Activated gamma-delta T cell (primary cell): ENCODE measurements around the gene RHOT2.
A peak's percentile ranks its signal among the peaks of the same experiment; 100 is the strongest.

Source experiments
- DNase-seq: peaks from one replicate; lab custom pipeline; 2025; lab: John Stamatoyannopoulos, UW

The RHOT2 gene

DNA sequence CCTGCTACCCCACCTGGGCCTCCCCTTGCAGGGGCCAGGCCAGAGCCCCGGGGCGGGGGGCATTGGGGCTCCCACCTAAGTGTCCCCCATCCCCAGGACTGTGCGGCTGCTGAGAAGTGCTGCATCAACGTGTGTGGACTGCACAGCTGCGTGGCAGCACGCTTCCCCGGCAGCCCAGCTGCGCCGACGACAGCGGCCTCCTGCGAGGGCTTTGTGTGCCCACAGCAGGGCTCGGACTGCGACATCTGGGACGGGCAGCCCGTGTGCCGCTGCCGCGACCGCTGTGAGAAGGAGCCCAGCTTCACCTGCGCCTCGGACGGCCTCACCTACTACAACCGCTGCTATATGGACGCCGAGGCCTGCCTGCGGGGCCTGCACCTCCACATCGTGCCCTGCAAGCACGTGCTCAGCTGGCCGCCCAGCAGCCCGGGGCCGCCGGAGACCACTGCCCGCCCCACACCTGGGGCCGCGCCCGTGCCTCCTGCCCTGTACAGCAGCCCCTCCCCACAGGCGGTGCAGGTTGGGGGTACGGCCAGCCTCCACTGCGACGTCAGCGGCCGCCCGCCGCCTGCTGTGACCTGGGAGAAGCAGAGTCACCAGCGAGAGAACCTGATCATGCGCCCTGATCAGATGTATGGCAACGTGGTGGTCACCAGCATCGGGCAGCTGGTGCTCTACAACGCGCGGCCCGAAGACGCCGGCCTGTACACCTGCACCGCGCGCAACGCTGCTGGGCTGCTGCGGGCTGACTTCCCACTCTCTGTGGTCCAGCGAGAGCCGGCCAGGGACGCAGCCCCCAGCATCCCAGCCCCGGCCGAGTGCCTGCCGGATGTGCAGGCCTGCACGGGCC is 35.2 kb upstream of the RHOT2 start:
- no peak for DNase-seq

DNA sequence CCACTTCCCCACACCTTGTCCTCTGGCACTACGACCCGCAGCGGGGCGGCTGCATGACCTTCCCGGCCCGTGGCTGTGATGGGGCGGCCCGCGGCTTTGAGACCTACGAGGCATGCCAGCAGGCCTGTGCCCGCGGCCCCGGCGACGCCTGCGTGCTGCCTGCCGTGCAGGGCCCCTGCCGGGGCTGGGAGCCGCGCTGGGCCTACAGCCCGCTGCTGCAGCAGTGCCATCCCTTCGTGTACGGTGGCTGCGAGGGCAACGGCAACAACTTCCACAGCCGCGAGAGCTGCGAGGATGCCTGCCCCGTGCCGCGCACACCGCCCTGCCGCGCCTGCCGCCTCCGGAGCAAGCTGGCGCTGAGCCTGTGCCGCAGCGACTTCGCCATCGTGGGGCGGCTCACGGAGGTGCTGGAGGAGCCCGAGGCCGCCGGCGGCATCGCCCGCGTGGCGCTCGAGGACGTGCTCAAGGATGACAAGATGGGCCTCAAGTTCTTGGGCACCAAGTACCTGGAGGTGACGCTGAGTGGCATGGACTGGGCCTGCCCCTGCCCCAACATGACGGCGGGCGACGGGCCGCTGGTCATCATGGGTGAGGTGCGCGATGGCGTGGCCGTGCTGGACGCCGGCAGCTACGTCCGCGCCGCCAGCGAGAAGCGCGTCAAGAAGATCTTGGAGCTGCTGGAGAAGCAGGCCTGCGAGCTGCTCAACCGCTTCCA is 34.4 kb upstream of the RHOT2 start:
- DNase-seq = no peak

GRCh38 chr16:634051-634670 is 33.8 kb upstream of the RHOT2 start:
- DNase-seq = no peak

DNA sequence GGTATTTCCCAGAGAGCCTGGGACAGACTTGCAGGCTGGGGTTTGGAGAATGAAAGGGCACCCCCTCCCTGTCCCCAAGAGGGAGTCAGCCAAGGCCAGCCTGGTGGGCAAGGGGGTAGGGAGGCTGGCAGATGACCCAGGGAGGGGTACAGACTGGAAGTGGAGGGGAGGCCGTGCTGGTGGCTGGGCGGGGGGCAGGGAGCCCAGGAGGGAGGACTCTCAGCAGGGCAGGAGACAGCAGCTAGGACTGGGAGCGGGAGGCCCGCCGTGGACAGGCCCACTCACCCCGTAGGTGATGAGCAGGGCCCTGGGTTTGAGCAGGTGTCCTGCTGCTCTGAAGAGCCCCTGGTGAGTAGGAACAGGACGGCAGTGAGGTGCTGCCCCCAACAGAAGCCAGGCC is 32.9 kb upstream of the RHOT2 start:
- DNase-seq = no peak

- DNase-seq = no peak
Measured at GRCh38 chr16:635573-636205, 32.2 kb upstream of the RHOT2 start.

GRCh38 chr16:636206-637080 is 31.5 kb upstream of the RHOT2 start, which contains the start of gene METTL26:
Gene METTL26, minus strand, starts transcription at chr16:636305. Its CDS starts 15 bp downstream, at chr16:636290.
- peak; percentile 83 for DNase-seq

GRCh38 chr16:637081-638018 is 30.6 kb upstream of the RHOT2 start:
- peak; percentile 85 for DNase-seq

- DNase-seq = no peak
Measured at GRCh38 chr16:638034-638543, 29.8 kb upstream of the RHOT2 start.

- no peak for DNase-seq
Measured at GRCh38 chr16:638836-639235, 29.1 kb upstream of the RHOT2 start.

DNA sequence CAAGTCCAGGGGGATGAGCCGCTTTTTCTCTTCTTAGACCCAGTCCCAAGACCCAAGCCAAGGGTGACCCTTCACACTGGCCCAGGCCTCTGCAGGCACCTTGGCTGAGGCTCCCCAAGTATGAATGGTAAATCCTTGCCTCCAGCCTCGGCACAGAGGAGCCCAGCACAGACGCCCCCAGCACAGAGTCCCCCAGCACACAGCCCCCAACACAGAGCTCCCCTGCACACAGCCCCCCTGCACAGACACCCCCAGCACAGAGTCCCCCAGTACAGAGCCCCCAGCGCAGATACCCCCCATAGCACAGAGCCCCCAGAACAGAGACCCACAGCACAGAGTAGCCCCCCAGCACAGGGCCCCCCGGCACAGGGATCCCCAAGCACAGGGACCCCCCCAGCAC is 27.3 kb upstream of the RHOT2 start:
- no peak for DNase-seq

DNA sequence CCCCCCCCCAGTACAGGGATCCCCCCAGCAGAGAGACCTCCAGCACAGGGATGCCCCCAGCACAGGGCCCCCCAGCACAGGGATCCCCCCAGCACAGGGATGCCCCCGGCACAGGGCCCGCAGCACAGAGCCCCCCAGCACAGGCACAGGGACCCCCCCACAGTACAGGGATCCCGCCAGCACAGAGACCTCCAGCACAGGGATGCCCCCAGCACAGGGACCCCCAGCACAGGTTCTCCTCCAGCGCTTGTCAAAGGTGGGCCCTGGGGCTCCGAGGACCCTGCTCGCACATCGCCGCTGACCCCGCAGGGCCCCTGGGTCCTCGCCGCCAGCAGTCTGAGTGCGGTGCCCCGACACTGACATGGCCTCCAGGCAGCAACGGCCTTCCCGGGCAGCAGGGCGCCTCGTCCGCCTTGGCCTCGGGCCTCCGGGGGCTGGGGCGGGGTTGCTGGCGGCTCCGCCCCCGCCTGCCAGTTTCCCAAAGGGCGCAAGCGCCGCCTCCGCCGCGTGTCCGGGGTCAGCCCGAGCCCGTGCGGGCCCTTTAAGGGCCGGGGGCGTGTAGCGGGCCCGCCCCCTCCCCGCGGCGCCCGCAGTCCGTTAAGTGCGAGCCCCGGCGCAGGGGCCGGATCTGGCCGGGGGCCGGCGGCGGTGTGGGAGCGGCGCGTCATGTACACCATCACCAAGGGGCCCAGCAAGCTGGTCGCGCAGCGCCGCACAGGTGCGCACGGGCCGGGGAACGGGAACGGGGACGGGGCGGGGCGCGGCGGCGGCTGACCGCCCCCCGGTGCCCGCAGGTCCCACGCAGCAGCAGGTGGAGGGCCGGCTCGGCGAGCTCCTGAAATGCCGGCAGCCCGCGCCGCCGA is 26.4 kb upstream of the RHOT2 start, which contains the start of gene MCRIP2:
MCRIP2 (plus strand) TSS at position 503 of the 863 bp plus-strand sequence; CDS start at position 667, 164 bp downstream.
- DNase-seq = peak; percentile 45

DNA sequence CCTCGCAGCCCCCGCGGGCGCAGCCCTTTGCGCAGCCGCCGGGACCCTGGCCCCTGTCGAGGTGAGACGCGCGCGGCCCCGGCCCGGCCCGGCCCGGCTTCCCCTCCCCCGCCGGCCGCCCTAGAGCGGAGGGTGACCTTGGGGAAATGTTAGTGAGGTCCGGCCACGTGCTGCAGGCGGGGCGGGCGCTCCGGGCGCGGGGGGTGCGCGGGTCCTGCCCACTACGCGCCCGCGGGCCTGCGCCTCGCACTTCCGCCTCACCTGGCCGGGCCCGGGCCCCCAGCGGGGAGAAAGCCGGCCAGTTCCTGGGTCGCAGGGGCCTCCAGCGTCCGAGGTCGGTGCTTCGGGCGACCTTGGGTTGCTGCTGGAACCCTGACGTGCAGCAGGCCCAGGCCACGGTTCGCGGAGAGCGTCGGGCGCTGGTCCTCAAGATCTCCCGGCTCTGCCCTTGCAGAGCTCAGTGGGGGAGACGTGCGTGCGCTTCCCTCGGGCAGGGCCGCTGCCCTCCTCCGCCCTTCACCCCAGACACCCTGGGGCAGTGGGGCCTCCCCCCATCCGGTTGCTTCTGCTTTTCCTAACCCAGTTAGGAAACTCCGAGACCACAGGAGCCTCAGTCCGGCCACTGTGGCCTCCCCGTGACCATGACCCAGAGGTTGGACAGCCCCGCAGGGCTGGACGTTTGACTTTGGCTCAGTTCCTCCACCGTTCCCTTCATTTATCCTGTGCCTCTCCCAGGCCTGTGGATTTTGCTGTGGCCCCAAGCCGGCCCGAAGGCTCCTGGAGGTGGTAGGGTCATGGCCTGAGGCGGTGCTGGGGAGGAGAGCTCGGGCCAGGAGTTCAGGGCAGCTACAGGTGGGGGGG is 25.5 kb upstream of the RHOT2 start:
- DNase-seq = no peak

GRCh38 chr16:643050-643368 is 24.9 kb upstream of the RHOT2 start:
- no peak for DNase-seq

DNA sequence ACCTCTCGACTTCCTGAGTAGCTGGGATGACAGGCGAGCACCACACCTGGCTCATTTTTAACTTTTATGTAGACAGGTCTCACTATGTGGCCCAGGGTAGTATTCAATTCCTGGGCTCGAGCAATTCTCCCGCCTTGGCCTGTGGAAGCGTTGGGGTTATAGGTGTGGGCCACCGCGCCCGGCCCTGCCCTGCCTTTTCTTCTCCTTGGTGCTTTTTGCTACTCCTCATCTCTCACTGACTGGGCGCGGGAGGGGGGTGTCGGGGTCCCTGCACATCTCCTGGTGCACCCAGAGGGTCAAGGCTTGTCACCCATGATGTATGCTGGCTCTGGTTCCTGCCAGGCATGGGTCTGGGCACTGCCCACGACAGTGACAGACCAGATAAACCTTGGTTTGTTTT is 23.4 kb upstream of the RHOT2 start:
- DNase-seq = no peak

- no peak for DNase-seq
Measured at GRCh38 chr16:645852-646678, 21.9 kb upstream of the RHOT2 start.

- DNase-seq = no peak
Measured at GRCh38 chr16:646679-647172, 21.2 kb upstream of the RHOT2 start.
